Suppressor macrophage treated with lipopolysaccharide for 1 hour (primary cell): ENCODE data around the gene MYO16.
"Not testable (repeated sequence)": the region's sequence is repeated elsewhere in the genome, so short reads cannot be mapped to it uniquely, and the experiment has no call there.

ENCODE experiments used
- DNase-seq, 3 donors: peaks; one replicate each; pipeline ENCODE4 v3.0.0-alpha.2; 2020 to 2022

Gene MYO16

GRCh38 chr13:109208522-109208921 is 579.1 kb downstream of the MYO16 start:
- no peak for DNase-seq

DNA sequence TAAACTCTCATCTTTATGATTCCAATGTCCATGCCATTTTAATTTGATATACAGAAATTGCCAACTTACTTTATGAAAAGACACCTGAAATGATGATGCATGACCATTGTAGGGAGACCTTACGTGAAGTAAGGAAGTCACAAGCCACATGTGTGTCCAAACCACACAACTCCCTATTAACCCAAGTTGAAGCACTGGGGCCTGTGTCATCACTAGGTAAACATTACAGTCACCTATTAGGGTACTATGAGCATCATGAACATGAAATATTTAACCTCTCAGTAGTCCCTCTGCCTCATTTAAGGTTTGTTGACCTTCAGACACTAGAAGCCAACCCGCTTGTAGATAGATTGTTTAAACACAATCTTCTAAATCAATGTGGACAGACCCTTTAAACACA is 580.1 kb downstream of the MYO16 start:
- no peak for DNase-seq

GRCh38 chr13:109211616-109212015 is 582.2 kb downstream of the MYO16 start:
- DNase-seq = no peak

- DNase-seq = no peak
These were observed 583.2 kb downstream of the MYO16 start for GRCh38 chr13:109212650-109213049.

GRCh38 chr13:109213714-109214113 is 584.3 kb downstream of the MYO16 start:
- DNase-seq = no peak

GRCh38 chr13:109214393-109214792 is 585.0 kb downstream of the MYO16 start:
- no peak for DNase-seq

DNA sequence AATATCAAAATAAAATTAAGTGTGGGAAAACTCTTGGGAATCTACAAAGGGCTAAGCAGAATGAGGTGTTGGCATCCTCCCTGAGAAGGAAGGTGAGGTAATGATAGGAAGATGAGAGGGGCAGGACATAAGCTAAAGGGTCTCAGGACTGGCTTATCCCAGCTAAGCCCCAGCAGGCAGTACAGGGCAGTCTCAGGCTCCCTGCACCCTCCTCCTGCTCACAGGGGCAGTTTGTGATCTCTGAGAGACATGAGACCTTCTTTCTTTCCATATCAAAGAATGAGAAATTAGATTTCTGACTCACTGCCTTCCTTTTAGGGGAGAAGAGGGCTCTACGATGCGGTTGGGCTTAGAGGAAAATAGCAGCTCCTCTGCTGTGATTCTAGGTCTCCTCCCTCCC is 586.0 kb downstream of the MYO16 start:
- DNase-seq = no peak

- not testable (repeated sequence) for DNase-seq
These were observed 588.1 kb downstream of the MYO16 start for GRCh38 chr13:109217510-109217909.

DNA sequence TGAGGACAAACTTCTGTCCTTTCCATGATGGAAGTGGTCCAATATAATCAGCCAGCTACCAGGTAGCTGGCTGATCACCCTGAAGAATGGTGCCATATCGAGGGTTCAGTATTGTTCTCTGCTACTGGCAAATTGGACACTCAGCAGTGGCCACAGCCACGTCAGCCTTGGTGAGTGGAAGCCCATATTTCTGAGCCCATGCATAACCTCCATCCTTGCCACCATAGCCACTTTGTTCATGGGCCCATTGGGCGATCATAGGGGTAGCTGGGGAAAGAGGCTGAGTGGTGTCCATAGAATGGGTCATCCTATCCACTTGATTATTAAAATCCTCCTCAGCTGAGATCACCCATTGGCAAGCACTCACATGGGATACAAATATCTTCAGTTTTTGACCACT is 591.2 kb downstream of the MYO16 start:
- DNase-seq = no peak

DNA sequence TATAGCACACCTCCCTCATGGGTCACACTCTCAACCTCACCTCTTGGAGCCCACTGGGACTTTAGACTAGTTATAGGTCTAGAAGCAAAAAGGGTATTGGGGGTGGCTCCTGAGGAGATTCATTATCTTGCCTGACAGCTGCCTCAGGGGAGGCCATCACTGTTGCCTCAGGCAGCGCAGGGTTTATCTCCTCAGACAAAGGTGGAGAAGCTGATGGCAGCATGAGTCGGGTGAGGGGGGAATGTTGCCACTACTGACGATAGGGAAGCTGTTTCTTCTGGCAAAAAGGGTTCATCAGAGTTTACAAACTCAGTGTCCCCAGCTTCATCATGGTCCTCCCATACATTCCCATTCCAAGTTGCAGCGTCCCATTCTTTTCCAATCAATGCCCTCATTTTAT is 594.6 kb downstream of the MYO16 start:
- no peak for DNase-seq

DNA sequence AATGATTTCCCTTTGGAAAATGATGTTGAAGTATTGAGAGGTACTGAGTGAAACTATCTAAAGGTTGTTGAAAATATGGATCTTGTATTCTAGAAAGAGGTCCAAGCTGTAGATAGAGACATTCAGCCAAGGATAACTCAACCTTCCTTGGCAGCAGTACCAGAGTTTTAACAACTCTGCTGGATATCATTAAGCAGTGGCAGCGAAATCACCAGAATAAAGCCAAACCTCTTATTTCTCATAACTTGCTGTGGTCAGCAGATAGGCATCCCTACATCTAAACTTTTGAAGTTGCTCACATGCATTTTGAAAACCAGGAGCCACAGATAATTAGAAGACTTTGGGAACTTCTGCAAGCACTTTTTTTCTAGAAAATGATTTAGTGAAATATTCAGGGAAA is 597.2 kb downstream of the MYO16 start:
- DNase-seq = no peak

DNA sequence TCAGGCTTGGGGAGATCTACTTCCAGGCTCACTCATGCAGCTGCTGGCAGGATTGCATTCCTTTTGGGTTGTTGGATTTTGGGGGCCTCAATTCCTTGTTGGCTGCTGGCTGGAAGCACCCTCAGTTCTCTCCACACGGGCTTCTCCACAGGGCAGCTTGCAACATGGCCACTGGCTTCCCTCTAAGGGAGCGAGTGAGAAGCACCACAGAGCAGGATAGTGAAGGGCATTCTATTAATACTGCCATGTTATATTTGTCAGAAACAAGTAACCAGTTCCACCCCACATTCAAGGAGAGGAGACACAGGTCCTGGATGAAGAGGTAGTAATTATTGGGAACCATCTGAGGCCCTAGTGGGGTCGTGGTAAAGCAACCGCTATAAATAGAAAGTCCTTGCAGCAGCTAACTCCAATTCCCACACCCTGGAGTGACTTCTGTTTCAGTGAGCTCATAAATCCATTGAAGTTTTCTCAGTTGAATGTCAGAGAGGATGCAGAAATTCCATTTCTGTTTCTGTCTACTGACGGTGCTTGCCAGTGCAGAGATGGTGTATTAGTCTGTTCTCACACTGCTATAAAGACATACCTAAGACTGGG is 598.0 kb downstream of the MYO16 start:
- DNase-seq = no peak

DNA sequence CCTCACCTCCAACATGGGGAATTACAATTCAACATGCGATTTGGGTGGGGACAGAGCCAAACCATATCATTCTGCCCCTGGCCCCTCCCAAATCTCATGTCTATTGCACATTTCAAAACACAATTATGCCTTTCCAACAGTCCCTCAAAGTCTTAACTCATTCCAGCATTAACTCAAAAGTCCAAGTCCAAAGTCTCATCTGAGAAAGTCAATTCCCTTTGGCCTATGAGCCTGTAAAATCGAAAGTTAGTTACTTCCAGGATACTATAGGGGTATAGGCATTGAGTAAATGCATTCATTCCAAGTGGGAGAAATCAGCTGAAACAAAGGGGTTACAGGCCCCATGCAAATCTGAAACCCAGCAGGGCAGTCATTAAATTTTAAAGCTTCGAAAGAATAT is 598.8 kb downstream of the MYO16 start:
- DNase-seq = no peak

DNA sequence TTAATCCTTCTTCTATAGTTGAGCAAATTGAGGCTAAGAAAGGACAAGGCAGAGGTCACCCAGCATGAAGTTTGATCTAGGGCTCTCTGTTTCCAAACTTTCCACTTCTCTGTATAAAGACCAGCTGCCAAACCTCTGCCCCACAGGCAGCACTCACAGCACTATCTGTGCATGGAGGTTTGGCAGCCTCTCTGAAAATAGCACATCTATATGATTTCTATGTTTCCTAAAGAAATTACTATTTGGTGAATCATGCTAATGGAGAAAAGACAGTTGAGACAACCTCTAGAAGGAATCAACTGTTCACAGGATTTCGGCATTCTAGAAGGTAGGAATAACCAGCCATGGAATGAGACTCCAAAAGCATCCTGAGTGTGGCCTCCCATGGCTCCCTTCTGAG is 602.5 kb downstream of the MYO16 start:
- DNase-seq = no peak

DNA sequence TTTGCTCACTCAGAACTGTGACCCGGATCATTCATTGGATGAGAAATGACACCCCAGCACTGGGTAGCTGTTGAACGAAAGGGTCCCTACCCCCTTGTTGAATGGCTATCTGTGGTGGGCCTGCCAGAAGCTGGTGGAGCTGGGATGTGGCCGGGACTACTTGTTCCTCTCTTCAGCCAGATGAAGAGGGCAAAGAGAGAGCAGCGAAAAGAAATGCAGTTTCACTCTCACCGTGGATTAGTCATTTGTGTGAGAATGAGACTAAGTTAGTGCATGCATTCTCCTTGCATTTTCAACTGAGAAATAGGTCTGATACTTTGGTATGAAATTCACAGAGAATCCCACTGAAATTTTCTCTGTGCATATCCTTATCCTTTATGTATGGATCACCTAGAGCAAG is 603.9 kb downstream of the MYO16 start:
- DNase-seq = no peak

- no peak for DNase-seq
These were observed 606.5 kb downstream of the MYO16 start for GRCh38 chr13:109235901-109236300.

GRCh38 chr13:109241160-109241559 is 611.7 kb downstream of the MYO16 start:
- no peak for DNase-seq

- peak; percentile 8 to 19 (median 16) for DNase-seq
These were observed 614.0 kb downstream of the MYO16 start for GRCh38 chr13:109243311-109243951.

- no peak for DNase-seq
These were observed 615.2 kb downstream of the MYO16 start for GRCh38 chr13:109244566-109244965.

DNA sequence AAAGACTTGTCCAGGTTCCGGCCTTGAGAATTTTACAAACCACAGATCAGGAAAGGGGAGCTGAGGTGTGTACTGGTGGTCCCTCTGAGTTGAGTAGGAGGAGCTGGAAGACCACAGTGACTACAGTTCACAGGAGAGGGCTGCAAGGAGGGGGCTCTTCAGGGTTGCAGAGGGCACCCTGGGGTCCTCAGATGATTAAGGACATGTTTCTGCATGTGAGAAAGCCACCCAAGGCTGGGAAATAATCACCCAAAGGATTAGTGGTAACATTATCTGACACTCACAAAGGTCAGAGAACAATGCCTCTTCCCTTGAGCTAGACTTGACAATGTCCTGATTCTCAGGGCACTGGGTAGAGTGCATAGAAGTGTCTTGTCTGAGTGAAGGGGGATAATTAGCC is 616.6 kb downstream of the MYO16 start:
- DNase-seq = no peak

- DNase-seq = no peak
These were observed 620.5 kb downstream of the MYO16 start for GRCh38 chr13:109249780-109250528.

- DNase-seq = no peak
These were observed 622.5 kb downstream of the MYO16 start for GRCh38 chr13:109251956-109252355.

DNA sequence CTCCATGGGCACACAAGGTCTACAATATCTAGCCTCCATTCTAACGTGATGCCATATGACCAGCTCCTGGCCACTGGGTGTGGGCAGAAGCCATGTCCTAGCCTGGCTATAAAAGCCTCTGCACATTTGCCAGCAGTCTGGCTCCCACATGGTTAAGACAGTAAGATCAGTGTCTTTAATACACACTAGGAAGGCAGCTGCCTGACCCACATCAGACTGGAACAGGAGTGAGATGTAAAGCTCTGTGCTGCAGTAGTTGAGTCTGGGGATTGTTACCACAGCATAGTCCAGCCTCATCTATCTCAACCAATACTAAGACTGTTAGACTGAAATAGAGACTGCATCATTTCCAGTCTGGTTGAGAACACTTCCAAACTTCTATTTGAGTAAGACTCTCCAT is 623.9 kb downstream of the MYO16 start:
- no peak for DNase-seq

- DNase-seq = no peak
These were observed 624.9 kb downstream of the MYO16 start for GRCh38 chr13:109254274-109254673.
